ENCODE results near the gene PACS1. TPM values are rescaled to one million over a fixed set of nuclear protein-coding genes. Genes with fewer than 3 reads are reported as not detected.
A peak's percentile ranks its signal among the peaks of the same experiment; 100 is the strongest.

Gene PACS1
- total RNA-seq, 2 experiments from 2014 or later, result 76.3 to 78.3 TPM

- CTCF ChIA-PET, result interaction anchor here (0.7 kb wide), 1 partner anchor 31 kb away, joined by 3 read pairs; no protein-coding TSS in a partner anchor
Measured at GRCh38 chr11:66227700-66228099, 157.6 kb downstream of the PACS1 start.

DNA sequence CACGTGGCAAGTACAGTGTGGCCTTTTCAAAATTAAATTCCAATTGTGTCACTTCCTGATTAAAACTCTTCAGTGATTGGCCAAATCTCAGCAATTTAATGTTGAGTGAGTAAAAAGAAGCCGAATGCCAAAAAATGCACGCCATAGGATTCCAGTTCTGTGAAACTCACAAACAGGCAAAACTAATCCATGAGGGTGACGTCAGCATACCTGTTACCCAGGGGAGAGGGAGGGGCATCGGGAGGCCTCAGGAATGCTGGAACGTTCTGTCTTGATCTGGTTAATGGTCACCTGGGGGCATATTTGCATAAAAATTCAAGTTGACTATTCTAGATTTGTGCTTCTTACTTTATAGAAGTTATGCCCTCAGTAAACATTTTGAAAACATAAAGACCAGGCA is 158.4 kb downstream of the PACS1 start:
- Mint-ChIP-seq H3K36me3 (ENCODE audit: low read depth) (peaks cover 15% of the 10 kb centered on the region), H3K27ac (peak overlapping the region; percentile 38), H3K4me1 (ENCODE audit: low read depth) (peaks cover 5% of the 10 kb centered on the region), H3K9me3 (no peaks in the 10 kb centered on the region), H3K27me3 (no peaks in the 10 kb centered on the region), H3K4me3 (no peak overlapping the region)
- POLR2A ChIA-PET, result no interaction called here
- DNase-seq, result no peak
- CTCF ChIA-PET, result no interaction called here
- ATAC-seq, result no peak
- intact Hi-C loops (cut with micrococcal nuclease), result no loop called here
- TF ChIP-seq, protein P1, sequence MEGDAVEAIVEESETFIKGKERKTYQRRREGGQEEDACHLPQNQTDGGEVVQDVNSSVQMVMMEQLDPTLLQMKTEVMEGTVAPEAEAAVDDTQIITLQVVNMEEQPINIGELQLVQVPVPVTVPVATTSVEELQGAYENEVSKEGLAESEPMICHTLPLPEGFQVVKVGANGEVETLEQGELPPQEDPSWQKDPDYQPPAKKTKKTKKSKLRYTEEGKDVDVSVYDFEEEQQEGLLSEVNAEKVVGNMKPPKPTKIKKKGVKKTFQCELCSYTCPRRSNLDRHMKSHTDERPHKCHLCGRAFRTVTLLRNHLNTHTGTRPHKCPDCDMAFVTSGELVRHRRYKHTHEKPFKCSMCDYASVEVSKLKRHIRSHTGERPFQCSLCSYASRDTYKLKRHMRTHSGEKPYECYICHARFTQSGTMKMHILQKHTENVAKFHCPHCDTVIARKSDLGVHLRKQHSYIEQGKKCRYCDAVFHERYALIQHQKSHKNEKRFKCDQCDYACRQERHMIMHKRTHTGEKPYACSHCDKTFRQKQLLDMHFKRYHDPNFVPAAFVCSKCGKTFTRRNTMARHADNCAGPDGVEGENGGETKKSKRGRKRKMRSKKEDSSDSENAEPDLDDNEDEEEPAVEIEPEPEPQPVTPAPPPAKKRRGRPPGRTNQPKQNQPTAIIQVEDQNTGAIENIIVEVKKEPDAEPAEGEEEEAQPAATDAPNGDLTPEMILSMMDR (IDR thresholded peaks at IDR 0.05), result no peak

More at GRCh38 chr11:66227700-66228099, 157.6 kb downstream of the PACS1 start:
- TF ChIP-seq, protein P1 (IDR thresholded peaks at IDR 0.05), result no peak
- peaks cover 11% of the 10 kb centered on the region for H3K36me3 Mint-ChIP-seq (ENCODE audit: low read depth)
- no peaks in the 10 kb centered on the region for H3K27me3 Mint-ChIP-seq
- POLR2A ChIA-PET, result no interaction called here
- ATAC-seq, result no peak
- no peak overlapping the region for H3K4me3 Mint-ChIP-seq
- H3K27ac Mint-ChIP-seq, result no peak overlapping the region
- H3K4me1 Mint-ChIP-seq (ENCODE audit: low read depth), result peaks cover 8% of the 10 kb centered on the region
- no peak for DNase-seq
- intact Hi-C loops (cut with micrococcal nuclease), result no loop called here
- H3K9me3 Mint-ChIP-seq, result no peaks in the 10 kb centered on the region

DNA sequence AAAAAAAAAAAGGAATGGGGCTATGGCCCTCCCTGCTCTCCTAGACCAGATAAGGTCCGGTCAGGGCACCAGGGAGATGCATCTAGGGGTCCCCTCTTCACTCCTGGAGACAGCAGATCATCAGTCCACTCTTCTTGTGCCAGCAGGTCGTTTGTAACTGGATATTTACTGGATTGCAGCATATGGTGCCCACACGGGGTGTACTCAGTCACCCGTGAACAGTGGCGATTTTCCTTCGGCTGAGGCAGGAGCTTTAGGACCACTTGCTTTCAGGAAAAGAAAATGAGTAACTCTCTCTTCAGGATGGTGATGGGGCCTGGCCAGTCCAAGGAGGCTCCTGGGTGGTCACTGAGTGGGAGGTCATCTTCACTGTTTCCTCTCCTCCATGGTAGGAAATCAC is 160.1 kb downstream of the PACS1 start:
- ATAC-seq (no peak), DNase-seq (no peak)
- intact Hi-C loops (cut with micrococcal nuclease), result no loop called here
- Mint-ChIP-seq H3K36me3 (ENCODE audit: low read depth) (peaks cover 15% of the 10 kb centered on the region), H3K9me3 (no peaks in the 10 kb centered on the region), H3K4me1 (ENCODE audit: low read depth) (peaks cover 5% of the 10 kb centered on the region), H3K27me3 (no peaks in the 10 kb centered on the region), H3K27ac (no peak overlapping the region), H3K4me3 (no peak overlapping the region)
- TF ChIP-seq, protein P1 (IDR thresholded peaks at IDR 0.05), result no peak
- ChIA-PET CTCF (no interaction called here), POLR2A (no interaction called here)

GRCh38 chr11:66230978-66231377 is 160.9 kb downstream of the PACS1 start:
- H3K4me3 Mint-ChIP-seq, result no peak overlapping the region
- CTCF ChIA-PET, result no interaction called here
- intact Hi-C loops (cut with micrococcal nuclease), result no loop called here
- H3K4me1 Mint-ChIP-seq (ENCODE audit: low read depth), result peaks cover 5% of the 10 kb centered on the region
- no peaks in the 10 kb centered on the region for H3K9me3 Mint-ChIP-seq
- no peak overlapping the region for H3K27ac Mint-ChIP-seq
- H3K36me3 Mint-ChIP-seq (ENCODE audit: low read depth), result peaks cover 22% of the 10 kb centered on the region
- POLR2A ChIA-PET, result no interaction called here
- no peaks in the 10 kb centered on the region for H3K27me3 Mint-ChIP-seq
- ATAC-seq (no peak), DNase-seq (no peak)
- TF ChIP-seq, protein P1 (IDR thresholded peaks at IDR 0.05), result no peak

DNA sequence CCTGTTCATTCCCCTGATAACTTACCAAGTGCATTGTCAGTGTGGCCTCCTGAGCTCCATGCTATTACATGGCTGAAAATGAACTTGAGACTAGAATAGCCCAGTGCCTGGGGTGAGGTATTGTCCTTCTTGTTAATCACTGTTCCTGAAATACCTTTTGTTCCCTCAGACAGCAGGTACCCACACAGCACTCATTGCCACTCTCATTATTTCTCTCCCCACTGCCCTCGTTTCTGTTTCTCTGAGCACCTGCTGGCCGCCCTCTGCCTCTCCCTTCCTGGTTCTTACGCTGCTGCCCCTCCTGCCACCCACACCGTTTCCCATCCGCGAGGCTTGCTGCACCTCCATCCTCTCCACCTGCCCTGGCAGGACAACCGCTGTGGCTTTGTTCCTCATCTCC is 161.5 kb downstream of the PACS1 start:
- H3K9me3 Mint-ChIP-seq, result no peaks in the 10 kb centered on the region
- ATAC-seq (no peak), DNase-seq (no peak)
- ChIA-PET POLR2A (no interaction called here), CTCF (no interaction called here)
- TF ChIP-seq, protein P1 (IDR thresholded peaks at IDR 0.05), result no peak
- no peaks in the 10 kb centered on the region for H3K27me3 Mint-ChIP-seq
- H3K27ac Mint-ChIP-seq, result peak overlapping the region; percentile 39
- peaks cover 1% of the 10 kb centered on the region for H3K4me1 Mint-ChIP-seq (ENCODE audit: low read depth)
- H3K36me3 Mint-ChIP-seq (ENCODE audit: low read depth), result peaks cover 22% of the 10 kb centered on the region
- H3K4me3 Mint-ChIP-seq, result no peak overlapping the region
- intact Hi-C loops (cut with micrococcal nuclease), result no loop called here

Data from activated CD8-positive, alpha-beta T cell treated with anti-CD3 and anti-CD28 coated beads for 36 hours (primary cell).